Bronchial epithelial cell (primary cell): ENCODE data around the gene NOSTRIN. TPM values are rescaled to one million over a fixed set of nuclear protein-coding genes. Genes with fewer than 3 reads are reported as not detected.

Source experiments
- DNase-seq: peaks from one replicate; pipeline ENCODE4 v3.0.0-alpha.2; 2010; ENCODE audit warnings: low read depth
- FAIRE-seq: peaks from 2 replicates; lab custom pipeline; 2011; peaks lifted over from hg19 to GRCh38; lab: Jason Lieb, UNC
- H3K27me3 ChIP-seq: 2 replicates; pipeline ENCODE4 v1.5.1; 2011; ENCODE audit warnings: low read length; ENCODE audit not compliant: control insufficient read depth, insufficient read depth
- H3K36me3 ChIP-seq: 2 replicates; pipeline ENCODE4 v1.5.1; 2011; ENCODE audit warnings: low read length; ENCODE audit not compliant: control insufficient read depth, insufficient read depth
- H3K4me3 ChIP-seq: 2 replicates; pipeline ENCODE4 v1.5.1; 2011; ENCODE audit warnings: mild to moderate bottlenecking, low read depth, low read length, control low read depth
- total RNA-seq: library from RNA; depleted of rRNA; stranded (reverse); fragments of >200 nt; gene quantifications from 2 replicates; pipeline ENCODE4 v1.2.1, GENCODE V29; 2014
- TF ChIP-seq, protein P1 (sequence below): IDR thresholded peaks from 2 replicates; pipeline ENCODE4 v1.5.1; 2011; ENCODE audit warnings: mild to moderate bottlenecking, moderate library complexity, low read length, control low read depth, inconsistent platforms; ENCODE audit not compliant: insufficient read depth, severe bottlenecking

The NOSTRIN gene
- total RNA-seq, 1 donor from 2014 or later = 0.26 TPM

GRCh38 chr2:168848225-168848624 lies 45.8 kb downstream of the NOSTRIN start:
- no peak overlapping the region for H3K4me3 ChIP-seq
- TF ChIP-seq, protein P1, sequence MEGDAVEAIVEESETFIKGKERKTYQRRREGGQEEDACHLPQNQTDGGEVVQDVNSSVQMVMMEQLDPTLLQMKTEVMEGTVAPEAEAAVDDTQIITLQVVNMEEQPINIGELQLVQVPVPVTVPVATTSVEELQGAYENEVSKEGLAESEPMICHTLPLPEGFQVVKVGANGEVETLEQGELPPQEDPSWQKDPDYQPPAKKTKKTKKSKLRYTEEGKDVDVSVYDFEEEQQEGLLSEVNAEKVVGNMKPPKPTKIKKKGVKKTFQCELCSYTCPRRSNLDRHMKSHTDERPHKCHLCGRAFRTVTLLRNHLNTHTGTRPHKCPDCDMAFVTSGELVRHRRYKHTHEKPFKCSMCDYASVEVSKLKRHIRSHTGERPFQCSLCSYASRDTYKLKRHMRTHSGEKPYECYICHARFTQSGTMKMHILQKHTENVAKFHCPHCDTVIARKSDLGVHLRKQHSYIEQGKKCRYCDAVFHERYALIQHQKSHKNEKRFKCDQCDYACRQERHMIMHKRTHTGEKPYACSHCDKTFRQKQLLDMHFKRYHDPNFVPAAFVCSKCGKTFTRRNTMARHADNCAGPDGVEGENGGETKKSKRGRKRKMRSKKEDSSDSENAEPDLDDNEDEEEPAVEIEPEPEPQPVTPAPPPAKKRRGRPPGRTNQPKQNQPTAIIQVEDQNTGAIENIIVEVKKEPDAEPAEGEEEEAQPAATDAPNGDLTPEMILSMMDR = no peak
- H3K36me3 ChIP-seq = no peaks in the 10 kb centered on the region
- H3K27me3 ChIP-seq = no peaks in the 10 kb centered on the region
- DNase-seq (no peak), FAIRE-seq (no peak)

GRCh38 chr2:168849610-168850009 lies 47.2 kb downstream of the NOSTRIN start:
- no peak overlapping the region for H3K4me3 ChIP-seq
- no peak for DNase-seq
- no peaks in the 10 kb centered on the region for H3K36me3 ChIP-seq
- no peaks in the 10 kb centered on the region for H3K27me3 ChIP-seq
- TF ChIP-seq, protein P1 = no peak
- no peak for FAIRE-seq

GRCh38 chr2:168850846-168851245 lies 48.4 kb downstream of the NOSTRIN start:
- no peaks in the 10 kb centered on the region for H3K36me3 ChIP-seq
- FAIRE-seq (no peak), DNase-seq (no peak)
- TF ChIP-seq, protein P1 = no peak
- no peaks in the 10 kb centered on the region for H3K27me3 ChIP-seq
- no peak overlapping the region for H3K4me3 ChIP-seq

DNA sequence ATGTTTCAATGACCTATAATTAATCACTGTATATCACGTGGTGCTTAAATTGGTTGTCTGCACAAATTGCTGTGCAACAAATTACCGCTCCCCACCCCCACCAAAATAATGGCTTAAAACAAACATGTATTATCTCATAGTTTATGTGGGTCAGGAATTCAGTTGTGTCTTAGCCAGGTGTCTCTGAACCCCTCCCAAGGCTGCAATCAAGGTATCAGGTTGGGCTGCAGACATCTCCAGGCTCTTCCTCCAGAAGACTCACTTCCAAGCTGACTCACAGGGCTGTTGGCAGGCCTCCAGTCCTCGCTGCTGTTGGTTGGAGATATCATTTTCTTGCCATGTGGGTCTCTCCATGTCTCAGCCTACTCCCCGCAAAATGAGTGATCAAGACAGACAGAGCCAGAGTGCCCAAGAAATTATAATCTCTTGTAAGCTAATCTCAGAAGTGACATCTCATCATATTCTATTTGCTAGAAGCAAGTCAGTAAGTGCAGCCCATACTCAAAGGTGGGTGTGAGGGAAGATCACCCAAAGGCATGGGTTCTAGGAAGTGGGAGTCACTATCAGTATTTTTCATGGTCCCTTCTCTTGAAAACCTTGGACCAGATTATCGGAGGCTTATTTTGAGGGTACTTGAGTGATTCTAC lies 49.4 kb downstream of the NOSTRIN start:
- DNase-seq (peak; percentile 90), FAIRE-seq (peak; percentile 60)
- TF ChIP-seq, protein P1 = no peak
- no peaks in the 10 kb centered on the region for H3K27me3 ChIP-seq
- no peaks in the 10 kb centered on the region for H3K36me3 ChIP-seq
- no peak overlapping the region for H3K4me3 ChIP-seq

- DNase-seq (no peak), FAIRE-seq (no peak)
- TF ChIP-seq, protein P1 = no peak
- no peak overlapping the region for H3K4me3 ChIP-seq
- H3K27me3 ChIP-seq = no peaks in the 10 kb centered on the region
- H3K36me3 ChIP-seq = no peaks in the 10 kb centered on the region
Measured at GRCh38 chr2:168852481-168852880, 50.0 kb downstream of the NOSTRIN start.

GRCh38 chr2:168853471-168853870 lies 51.0 kb downstream of the NOSTRIN start:
- TF ChIP-seq, protein P1 = no peak
- FAIRE-seq = no peak
- Histone ChIP-seq H3K4me3 (no peak overlapping the region), H3K27me3 (no peaks in the 10 kb centered on the region), H3K36me3 (no peaks in the 10 kb centered on the region)
- peak; percentile 65 for DNase-seq
